Cerebellar cortex (tissue), 1 donor: ENCODE measurements around the gene TRPM8.
"Not testable (repeated sequence)": the region's sequence is repeated elsewhere in the genome, so short reads cannot be mapped to it uniquely, and the experiment has no call there.

Source experiments
- DNase-seq: peaks from one replicate; pipeline ENCODE4 v3.0.0-alpha.2; 2015; ENCODE audit warnings: low spot score

Gene TRPM8

DNA sequence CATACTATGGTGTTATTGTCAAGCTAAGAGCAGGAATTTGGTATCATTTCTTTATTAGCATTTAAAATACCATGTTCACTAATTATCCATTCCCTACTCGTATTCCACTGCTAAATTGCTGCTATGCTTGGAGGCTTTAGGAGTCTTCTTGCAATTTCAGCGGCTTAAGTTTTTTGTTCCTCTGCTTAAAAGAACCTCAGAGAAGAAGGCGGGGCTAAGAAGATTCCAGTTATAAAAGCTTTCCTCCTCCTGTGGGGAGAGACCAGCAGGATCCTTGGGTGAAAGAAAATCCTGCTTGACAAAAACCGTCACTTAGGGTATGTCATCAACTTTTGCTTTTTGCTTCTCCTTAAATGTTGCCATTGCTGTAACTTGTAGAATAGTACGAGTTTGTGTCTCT is at the start of gene TRPM8:
TSS of gene TRPM8 (plus strand) at position 258 of the 400 bp plus-strand sequence. CDS start 9,165 bp downstream, outside the sequence.
- DNase-seq, result no peak

DNA sequence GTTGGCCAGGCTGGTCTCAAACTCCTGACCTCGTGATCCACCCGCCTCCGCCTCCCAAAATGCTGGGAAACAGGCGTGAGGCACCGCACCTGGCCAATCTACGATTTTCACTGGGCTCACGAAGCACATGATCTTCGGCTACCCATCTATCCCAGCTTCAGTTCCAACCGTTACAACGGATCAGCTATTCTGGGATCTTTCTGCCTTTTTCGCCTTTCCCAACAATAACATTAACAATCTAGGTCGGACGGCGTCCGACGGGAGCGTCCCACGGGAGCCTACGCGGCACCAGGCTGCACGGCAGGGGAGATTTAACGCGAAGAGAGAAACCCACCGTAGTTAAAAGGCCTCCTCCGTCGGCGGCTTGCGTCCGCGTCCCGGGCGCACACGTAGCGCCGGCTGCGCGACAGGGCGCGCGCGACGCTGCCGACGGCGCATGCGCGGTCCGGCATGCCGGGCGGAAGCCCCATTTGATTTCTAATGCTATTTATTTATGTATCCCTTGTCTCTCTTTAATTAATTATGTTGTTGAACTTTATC is 49.1 kb upstream of the TRPM8 start, which contains the start of gene MSL3B:
TSS of gene MSL3B (minus strand) at position 394 of the 540 bp plus-strand sequence.
- DNase-seq, result no peak

DNA sequence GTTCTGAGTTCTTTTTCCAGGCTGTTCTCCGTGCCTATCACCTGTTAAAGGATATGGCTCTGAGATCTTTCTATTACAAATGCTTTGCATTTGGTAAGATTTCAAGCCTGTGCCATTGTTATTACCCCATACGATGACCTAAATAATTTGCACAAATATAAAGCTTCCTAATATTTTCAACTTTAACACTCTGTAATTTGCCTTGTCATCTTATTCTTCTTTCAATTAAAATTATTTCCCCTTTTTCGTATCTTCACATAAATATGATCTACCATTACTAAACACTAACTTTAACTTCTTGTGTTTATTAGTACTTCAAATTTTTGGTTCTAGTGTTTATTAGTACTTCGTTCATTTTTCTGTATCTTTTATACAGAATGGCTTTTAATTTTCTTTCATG is 45.7 kb upstream of the TRPM8 start:
- no peak for DNase-seq

DNA sequence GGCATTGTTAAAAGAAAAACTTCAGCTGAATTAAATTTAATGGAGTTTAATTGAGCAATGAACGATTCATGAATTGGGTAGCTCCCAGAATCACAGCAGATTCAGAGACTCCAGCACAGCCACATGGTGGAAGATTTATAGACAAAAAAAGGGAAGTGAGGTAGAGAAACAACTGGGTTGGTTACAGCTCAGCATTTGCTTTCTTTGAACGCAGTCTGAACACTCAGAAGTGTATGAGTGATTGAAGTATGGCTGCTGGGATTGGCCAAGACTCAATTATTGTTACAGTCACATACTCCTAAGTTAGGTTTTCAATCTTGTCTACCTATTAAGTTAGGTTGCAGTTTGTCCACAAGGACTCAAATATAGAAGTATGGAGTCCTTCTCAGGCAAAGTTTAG is 45.0 kb upstream of the TRPM8 start:
- not testable (repeated sequence) for DNase-seq

DNA sequence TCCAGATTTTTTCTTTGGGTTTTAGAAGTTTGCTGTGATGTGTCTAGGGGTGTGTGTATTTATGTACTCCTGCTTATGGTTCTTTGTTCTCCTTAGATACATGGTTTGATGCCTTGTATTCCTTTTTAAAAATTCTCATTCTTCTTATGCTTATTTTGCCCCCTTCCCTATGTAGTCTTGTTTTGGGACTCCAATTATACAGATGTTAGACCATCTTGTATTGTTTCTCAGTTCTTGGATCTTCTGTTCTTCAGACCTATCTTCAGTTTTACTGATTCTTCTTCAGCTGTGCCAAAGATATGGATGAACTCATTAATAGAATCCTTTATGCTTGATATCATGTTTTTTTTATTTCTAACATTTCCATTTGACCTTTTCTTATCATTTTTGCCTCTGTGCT is 34.8 kb upstream of the TRPM8 start:
- no peak for DNase-seq

DNA sequence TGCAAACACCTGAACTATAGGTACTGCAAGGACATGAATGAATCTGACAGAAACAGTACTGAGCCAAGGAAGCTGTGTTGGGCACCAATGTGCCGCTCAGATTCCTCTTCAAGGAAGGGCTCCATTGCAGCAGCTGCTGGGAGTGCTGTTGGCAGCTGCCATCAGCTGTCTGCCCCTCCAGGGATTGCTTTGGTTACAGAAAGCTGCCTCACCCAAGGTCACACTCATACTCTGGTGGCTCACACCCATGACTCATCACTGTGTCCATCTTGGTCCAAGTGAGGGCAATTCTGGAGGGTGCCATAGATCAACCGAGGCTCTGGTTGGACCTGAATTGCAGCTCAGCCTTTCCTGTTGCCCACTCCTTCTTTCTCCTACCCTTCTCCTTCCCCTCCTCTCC is 24.4 kb upstream of the TRPM8 start:
- no peak for DNase-seq

DNA sequence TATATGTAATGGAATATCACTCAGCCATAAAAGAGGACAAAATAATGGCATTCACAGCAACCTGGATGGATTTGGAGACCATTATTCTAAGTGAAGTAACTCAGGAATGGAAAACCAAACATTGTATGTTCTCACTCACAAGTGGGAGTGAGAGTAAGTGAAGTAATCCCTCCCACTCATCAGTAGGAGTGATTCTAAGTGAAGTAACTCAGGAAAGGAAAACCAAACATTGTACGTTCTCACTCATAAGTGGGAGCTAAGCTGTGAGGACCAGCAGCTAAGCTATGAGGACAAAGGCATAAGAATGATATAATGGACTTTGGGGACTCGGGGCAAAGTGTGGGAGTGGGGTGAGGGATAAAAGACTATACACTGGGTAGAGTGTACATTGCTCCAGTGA is 20.9 kb upstream of the TRPM8 start:
- not testable (repeated sequence) for DNase-seq

DNA sequence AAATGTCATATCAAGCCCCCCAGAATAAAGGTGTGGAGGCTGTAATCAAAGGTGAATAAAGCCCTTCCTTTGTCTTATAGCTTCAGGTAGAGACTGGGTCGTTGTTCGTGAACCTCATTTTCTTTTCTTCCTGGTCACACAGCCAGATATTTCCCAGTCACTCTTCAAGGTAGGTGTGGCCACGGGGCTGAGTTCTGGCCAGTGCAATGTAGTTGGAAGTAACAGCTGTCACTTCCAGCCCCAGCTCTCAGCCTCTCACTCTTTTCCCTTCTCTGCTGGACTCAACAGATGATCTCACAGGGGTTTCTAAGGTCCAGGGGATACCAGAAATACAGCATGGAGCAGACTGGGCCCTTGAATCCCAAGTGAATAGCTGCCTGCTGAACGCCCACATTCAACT is 15.8 kb upstream of the TRPM8 start:
- no peak for DNase-seq

DNA sequence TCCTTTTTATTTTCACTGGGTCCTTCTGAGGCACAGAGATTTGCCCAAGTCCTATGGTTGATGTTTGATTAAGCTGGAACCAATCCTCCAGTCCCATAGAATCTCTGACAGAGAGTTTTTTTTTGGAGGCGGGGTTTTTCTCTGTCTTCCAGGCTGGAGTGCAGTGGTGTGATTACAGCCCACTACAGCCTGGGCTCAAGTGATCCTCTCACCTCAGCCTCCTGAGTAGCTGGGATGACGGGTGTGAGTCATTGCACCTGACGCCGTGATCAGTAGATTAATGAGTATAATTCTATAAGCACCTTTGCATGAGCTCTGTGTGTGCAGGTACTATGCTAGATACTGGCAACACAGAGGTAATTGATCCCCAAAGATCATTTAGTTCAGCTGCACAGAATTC is 15.3 kb upstream of the TRPM8 start:
- no peak for DNase-seq

DNA sequence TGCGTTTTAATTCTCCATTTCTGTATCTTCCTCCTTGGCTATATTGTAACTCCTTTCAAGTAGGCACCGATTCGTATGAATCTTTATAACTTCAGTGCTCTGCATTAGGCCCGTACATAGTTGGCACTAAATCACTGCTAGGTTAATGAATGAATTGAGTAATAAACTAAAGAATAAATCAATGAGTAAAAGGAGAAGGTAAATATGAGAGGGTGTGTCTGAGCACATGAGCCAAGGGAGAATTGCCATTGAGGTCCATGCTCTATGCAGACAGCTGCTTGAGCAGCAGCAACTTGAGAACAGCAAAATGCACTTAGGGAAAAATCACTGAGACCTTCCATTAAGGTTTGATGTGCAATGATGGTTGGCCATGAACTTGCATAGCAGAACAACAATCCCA is 11.2 kb upstream of the TRPM8 start:
- DNase-seq, result no peak

DNA sequence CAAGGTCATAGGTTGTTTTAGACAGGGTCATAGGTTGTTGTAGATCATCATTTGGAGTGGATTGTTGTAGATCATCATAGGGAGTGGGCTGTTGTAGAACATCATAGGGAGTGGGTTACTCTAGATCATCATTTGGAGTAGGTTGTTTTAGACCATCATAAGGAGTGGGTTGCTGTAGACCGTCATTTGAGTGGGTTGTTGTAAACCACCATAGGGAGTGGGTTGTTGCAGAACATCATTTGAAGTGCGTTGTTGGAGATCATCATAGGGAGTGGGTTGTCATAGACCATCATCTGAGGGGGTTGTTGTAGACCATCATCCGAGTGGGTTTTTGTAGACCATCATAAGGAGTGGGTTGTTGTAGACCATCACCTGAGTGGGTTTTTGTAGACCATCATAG is 9.5 kb upstream of the TRPM8 start:
- DNase-seq, result no peak

DNA sequence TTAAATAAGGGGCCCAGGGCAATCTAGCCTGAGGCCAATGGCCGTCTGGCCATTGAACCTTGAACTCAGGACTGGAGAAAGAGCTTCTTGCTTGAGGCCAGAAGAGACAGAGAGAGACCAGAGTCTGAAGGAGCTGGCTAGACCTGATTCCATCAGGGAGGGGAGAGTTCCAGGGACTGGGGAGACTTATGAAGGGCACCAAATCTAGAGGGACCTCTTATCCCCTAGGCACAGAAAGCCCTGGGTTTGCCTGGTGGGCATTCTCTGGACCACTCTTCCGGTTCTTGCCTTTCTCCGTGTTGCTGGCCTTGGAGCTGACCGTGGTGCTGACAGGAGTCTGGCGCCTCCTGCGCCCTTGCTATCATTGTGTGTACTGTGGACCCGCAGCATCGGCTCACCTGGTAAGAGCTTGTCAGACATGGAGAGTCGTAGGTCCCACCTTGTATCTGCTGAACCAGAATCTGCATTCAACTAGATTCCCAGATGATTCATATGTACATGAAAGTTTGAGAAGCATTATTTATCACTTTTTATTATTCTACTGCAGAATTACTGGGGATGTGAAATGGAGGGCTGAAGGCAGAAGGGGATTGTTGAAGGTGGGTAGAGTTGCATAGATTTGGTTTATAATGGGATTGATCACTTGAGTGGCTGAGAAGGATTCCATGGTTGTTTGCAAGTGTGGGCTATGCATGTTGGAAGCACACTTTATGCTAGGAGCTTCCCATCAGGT is 4.3 kb upstream of the TRPM8 start:
- DNase-seq, result no peak

DNA sequence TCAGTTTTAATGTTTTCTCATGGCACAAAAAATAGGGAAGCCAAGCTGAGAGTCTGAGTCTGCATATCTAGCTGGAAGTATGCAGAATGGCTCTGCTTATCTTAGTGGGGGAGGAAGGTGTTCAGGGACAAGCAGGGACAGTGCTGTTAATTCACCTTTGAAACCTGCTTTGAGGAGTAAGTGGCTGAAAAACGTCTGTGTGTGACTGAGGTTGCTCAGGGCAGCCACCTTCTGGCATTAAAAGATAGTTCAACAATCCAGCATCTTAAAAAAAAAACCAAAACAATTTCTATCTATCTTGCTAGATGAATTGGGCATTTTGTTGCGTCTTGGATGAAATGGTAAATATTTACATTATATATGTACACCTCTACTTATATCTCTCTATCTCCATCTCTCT is 2.0 kb upstream of the TRPM8 start:
- DNase-seq, result peak; percentile 8

DNA sequence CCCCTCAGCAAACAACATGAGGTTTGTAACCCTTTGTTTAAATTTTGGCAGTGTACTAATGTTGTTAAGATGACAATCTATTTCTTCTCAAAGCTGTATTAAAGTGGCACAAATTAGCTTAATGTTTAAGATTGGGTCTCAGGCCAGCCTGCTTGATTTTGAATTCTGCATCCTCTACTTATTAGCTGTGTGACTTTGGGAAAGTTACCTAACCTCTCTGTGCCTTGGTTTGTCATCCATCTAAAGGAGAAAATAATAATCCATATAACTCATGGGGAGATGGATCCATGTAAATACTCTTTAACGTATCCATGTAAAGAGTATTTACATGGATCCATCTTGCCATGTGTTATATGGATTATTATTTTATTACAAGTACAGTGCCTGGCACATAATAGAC is 2.1 kb downstream of the TRPM8 start:
- DNase-seq, result no peak

DNA sequence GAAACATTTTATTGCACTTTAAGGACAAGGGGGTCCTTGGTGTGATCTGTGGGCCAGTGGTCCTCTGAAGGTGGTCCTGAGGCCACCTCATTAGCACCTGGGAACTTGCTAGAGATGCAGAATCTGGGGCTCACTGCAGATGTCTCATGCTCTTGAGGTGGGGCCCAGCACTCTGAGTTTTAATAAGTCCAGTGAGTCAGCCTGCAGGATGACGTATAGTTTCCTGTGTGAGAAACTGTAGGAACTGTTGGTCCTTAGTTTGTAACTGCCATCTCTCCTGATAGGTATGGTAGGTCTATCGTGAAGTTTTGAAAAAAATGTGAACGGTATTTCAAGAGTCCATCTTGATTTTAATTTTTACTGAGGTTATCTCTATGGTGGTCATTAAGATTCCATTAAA is 2.8 kb downstream of the TRPM8 start:
- no peak for DNase-seq

DNA sequence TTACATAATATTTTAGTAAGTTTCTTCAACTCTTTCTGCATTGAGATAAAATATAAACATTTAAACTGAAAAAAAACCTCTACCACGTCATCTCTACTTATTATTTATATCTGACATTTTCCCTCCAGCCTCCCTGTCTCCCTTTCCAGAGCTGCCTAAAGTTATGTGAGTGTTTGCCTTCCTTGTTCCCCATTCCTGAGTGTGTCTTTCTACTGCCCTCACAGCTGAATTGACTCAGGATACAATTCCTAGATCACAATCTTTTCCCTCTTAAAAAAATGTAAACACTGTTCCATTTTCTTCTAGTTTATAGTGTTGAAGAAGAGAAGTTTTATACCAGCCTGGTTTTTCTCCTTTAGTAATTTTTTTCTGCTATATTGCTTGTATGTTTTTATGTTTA is 5.3 kb downstream of the TRPM8 start:
- DNase-seq, result no peak

DNA sequence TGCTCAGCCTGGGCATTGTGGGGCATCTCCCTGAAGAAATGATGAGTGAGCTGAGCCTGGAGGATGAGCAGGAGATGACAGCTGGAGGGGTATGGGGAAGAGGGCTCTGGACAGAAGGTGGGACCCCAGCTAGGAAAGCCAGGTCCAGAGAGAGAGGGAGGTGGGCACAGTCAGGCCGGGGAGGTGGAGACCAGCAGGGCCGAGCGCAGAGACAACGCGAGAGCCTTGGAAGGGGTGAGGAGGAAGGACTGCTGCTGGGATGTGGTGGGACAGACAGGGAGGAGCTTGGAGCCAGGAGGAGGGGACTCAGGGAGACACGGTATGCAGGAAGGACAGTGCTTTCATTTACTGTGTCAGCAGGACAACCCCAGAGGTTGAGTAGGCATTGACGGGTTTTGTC is 8.2 kb downstream of the TRPM8 start:
- no peak for DNase-seq

DNA sequence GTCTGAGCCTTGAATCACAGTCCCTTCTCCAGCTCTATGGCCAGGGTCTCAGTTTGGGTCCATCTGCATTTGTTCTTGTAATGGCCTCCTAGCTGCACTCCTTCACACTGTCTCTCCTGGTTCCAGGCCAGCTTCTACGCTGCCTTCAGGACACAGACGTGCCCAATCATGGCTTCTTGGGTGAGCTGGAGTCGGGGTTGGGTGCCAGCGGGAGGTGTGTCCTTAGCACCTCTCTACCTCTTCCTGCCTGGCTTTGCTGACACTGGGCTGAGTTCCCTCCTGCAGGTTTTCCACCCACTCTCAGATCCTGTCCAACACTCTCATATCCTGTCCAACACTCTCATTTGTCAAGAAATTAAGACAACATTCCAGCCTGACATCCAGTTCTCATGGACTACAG is 9.6 kb downstream of the TRPM8 start:
- no peak for DNase-seq

DNA sequence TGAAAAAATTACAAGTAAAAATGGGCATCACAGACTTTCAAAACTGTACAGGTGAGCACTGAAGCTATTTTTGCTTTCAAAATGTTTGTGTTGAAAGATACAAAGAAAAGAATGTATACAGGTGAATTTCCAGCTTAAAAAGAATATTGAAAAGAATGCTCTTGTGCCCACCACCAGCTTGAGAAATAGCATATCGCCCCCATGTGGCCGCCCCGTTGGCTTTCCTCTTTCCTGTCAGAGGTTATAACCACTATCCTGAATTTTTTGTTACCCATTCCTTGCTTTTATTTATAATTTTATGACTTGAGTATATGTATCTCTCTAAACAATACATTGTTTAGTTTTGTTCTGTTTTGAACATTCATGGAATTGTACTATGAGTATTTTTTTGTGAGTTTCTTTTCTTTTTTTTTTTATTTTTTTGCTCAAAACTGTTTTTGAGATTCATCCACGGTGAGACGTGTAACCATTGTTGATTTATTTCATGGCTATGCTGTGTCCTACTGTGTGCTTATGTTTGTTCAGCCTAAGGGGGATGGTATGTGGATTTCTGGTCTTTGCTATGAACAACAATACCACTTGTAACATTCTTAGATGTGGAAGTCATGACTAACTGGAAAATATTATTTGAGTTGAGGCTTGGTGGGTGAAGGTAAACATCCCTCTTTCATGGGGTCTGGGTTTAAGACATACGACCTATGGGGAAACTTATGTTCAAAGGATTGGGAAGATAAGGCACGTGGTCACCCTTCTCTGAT is 11.6 kb downstream of the TRPM8 start:
- DNase-seq, result peak; percentile 16

DNA sequence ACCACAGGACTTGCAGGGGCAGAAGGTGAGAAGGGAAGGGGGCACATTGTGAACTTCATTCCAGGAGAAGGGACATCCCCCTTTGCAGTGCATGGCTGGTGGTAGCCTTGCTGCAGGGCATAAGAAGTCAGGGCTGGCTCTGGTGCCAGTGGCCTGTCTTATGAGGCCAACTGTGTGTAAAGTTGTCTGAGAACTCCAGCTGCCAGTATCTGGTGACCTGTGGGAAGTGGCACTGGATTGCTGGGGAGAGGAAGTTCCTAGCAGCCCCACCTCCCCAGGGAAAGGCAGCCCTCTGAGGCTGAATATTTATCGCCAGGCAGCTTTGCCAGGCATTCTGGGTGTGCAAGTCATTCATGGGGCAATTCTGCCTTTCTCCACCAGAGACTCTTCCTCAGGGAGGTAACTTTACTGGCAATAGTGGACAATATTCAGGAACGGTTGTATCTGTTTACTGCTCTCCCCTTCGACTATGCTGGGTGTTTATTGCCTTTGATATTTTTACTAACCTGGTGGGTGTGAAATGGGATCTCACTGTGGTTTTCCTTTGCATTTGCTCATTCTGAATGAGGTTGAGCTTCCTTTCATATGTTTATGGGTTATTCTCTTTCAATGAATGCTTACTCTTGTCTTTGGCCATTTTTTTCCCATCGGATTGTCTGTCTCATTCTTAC is 12.3 kb downstream of the TRPM8 start:
- no peak for DNase-seq

DNA sequence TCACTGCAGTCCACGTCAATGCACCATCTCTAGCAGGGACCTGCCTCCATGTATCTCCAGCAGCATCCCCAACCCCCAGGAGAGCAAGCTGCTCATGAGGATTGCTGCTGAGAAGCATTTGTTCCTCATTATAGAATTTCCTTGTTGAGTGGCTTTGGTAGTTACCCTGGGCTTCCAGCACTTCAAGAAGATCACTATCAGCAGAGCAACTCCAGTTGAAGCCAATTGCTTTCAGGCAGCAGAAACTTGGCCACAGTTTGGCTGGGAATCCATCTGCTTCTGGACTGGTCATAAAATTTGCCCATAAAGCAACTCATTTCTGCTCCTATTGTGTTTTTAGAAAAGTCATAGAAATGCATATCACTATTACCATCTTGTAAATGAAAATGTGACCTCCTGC is 17.4 kb downstream of the TRPM8 start:
- DNase-seq, result no peak

DNA sequence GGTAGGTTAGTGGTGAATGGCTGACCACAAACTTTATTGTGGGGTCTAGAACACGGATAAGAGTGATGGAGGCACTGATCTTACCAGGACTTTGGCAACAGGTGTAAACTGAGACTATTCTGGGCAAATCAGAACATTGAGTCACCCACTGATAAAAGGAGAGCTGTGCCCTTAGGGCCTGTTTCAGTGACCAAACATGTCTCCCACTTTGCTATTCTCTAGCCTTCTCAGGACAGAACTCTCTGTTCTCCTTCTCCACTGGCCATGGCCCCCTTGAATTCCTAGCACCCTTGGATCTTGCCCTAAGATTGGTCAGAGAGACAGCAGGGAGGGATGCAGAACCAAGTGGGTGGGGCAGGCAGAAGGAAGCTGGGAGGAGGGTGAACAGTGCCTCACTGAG is 18.3 kb downstream of the TRPM8 start:
- no peak for DNase-seq

DNA sequence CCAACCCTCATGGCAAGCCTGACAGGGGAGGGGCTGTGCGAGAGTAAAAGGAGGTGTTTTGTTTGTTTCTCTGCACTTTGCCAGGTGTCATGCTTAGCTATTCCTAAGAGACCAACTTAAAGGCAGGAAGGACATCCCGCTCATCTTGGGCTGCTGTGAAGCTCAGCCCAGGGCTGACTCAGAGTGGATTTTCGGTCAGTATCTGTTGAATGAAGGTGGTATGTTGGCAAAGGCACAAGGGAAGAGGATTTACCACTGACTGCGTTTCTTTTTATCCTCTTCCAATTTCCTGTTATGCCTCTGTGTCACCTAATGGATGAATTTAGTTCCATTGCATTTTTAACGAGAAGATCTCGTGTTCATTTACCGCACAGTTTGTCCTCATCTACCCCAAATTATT is 18.9 kb downstream of the TRPM8 start:
- no peak for DNase-seq
